GM19240 (cell line): ENCODE measurements around the gene COX17.

Experiments
- DNase-seq: peaks from one replicate; pipeline ENCODE4 v3.0.0; 2011; ENCODE audit warnings: low spot score; ENCODE audit not compliant: insufficient read length

Gene COX17

DNA sequence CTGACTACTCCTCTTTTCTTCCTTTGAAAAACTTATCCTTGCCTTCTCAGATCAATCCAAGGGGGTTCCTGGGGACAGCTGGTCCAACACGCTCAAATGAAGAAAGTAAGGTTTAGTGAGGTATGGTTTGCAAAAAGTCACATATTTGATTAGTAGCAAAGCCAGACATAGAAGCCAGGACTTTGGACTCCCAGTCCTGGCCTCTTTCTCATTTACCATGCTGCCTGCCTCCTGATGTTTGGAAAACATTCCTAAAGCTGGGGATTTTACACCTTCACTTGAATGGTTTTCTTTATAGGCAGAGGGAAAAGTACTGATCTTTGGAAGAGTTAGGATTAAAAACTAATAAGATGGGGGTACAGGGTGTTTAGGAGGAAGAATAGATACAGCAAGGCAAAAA, 31.4 kb downstream of the COX17 start:
- no peak for DNase-seq

DNA sequence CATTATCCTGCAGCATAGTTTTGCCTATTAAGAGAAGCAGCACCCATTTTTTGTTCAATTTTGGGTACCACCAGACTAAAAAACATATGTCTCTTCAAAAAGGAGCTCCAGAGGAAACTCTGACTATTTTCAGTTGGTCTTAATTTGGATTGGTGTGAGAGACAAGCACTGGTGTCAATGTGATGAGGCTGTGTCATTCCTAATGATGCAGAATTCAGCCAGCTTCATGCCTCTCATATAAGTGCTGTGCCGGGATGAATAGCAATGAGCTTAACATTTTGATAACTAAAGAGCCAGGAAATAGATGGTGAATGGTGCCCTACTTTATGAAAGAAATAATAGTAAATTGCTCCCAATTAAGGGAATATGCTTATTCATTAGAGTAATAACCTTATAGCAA, 32.7 kb downstream of the COX17 start:
- no peak for DNase-seq

DNA sequence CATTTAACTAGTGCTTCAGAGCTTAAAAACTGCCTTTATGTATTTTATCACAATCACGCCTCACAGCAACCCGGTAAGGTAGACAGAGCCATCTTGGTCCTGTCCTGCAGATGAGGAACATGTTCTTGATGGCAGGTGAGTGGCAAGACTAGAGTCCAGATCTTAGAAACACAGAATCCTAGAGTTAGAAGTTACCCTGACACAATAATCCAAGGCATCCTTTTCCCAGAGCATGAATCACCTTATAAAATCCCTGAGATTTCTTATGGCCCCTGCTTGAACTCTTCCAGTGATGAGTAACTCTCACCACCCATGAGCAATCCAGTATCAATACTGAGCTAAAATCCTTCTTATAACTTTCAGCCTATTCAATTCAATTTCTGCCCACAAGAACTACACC, 33.7 kb downstream of the COX17 start:
- no peak for DNase-seq

DNA sequence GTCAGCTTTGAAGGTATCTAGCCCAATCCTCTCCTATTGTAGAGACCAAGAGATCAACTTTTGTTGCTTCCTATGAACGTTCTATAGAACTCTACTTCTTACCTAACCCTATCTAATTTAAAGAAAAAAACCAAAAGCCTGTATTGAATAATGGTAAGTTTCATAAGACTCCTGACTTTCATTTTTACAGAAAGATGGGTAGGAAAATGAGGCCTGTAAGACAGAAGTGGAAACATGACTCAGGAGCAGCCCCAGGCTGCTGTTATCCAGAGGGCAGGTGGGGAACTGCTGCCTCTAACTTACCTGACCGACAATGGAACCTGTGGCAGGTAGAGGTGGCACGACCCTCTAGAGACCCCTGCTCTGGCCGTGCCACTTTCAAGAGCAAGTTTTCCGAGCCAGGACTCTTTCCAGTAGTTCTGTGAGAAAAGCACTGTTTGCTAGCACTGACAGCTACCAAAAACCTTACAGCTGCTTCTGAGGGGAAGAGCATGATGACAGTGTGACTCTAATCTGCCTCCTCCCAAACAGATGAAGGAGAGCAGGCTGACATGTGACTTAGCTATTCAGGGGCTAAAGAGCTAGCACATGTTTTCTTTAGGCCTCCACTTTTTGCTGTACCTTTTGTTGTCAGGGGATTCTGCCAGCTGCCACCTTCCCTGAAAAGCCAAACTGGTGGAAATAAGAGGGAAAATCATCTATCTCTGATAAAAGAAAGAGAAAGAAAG, 34.3 kb downstream of the COX17 start:
- DNase-seq, result no peak

DNA sequence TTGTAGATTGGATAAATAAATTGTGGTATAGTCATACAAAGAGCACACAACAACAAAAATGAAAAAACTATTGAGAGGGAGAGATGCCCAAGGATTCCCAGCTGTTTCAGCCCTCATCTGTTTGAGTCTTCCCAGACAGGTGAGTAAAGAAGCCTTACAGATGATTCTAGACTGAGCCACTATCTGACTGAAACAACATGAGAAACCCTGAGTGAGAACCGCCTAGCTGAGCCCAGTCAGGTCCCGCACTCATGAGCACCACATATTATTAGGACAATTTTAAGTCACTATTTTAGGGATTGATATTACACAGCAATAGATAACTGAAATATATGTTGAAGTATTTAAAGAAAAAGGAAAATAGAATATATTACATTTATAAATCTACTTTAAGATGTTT, 35.8 kb downstream of the COX17 start:
- DNase-seq, result no peak

DNA sequence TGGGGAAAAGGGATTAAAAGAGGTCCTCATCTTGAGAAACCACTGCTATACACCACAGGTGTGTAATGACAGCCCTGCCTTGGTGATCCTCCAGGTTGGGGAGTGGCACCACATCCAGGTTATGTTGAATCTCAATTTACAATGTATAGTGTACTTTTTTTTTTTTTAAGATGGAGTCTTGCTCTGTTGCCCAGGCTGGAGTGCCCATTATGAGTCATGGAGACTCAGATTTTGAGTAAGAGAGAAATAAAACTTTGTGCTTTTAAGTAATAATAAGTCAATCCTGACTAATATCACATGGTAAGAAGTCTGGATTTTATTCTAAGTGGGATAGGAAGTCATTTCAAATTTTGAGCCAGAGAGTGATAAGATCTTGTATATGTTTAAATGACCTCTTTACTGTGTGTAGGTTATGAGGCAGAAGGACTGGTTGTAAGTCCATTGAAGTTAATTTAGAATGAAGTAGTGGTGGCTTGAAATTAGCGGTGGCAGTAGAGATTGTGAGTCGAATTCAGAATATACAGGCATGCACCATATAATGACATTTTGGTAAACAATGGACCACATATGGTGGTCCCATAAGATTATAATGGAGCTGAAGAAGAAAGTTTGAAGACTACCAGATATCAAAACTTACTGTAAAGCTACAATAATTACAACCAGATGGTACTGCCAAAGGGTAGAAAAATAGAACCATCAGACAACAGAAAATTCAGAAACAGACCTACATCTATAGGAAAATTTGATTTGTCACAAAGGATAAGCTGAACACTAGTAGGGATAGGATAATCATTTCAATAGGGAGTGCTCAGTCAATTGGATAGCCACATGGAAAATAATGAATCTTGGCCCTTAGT, 37.5 kb downstream of the COX17 start:
- no peak for DNase-seq

DNA sequence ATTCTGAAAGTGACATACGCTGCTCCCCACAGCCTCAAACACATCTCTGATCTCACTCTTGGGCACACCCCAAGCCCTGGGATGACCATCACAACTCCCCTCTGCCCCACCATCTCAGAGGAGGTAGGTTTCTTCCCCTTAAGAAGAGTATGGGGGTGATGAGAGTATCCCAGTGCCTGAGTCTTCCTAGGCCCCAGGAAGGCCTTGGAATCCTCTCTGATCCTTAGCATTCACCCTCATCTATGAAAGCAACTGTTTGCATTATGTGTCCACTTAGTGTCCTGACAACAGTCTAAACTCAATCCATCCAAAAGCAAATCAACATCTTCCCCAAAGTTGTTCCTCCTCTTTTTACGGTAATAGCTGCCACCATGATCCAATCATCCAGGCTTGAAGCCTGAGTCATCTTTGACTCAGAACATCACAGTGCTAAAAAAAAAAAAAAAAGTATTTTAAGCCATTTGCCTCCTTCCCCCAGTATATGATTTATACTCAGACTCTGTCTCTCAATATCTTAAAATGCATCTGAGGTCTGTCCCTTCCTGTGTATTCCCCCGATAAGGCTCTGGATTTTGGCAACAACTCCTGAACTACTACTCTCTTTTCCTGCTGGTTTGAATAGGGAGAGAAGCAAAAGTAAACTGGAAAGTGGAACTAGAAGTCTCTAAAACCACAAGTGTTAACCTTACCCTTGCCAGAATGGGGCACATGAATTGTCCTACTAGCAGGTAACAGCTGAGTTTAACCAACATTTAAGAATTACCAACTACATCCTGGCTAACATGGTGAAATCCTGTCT, 39.3 kb downstream of the COX17 start:
- no peak for DNase-seq

DNA sequence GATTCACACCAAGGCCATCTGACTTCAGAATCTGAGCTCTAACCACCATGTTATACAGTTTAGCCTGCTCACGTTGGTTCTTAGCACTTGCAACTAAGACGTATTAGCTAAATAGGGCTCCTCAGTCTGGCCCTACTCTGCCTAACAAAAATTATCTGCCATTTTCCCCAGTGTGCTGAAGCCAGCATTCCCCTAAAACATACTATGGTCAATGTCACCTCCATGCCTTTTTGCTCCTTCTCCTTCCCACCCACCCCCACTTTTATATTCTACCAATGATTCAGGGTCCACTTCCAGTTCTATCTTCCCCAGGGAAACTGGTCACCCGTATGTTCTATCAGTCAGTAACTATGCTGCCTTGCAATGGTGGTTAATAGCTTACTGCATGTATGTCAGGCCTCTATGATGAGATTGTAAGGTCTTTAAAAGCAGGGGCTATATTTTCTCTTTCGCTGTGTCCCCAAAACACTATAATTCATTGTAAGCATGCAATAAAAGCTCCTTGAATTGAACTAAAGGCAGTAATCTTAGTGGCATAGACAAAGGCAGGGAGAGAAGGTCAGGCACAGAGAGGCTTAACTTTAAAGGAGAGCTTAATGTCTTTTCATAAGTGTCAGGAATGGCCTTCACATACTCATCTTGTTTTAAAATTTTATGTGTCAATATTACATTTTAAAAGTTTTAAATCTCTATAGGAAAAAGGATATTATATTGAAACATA, 40.2 kb downstream of the COX17 start:
- DNase-seq, result no peak

DNA sequence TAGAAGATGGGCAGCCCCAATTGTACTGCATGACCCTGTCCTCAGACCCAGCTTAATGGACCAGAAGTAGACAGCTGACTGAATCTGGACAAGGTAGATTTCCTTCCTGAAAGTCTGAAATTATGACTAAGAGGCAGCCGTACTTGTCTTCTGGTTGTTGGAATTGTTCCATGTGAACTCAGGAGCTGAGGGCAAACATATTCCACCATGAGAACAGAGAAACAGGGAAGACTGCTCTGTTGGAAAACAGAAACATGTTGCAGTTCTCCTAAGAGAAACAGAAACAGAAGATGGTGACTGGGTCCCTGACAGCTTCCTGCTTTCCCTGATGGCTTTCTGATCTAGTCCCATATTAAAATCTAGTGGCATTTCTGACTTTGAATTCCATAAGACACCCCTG, 41.0 kb downstream of the COX17 start:
- no peak for DNase-seq

DNA sequence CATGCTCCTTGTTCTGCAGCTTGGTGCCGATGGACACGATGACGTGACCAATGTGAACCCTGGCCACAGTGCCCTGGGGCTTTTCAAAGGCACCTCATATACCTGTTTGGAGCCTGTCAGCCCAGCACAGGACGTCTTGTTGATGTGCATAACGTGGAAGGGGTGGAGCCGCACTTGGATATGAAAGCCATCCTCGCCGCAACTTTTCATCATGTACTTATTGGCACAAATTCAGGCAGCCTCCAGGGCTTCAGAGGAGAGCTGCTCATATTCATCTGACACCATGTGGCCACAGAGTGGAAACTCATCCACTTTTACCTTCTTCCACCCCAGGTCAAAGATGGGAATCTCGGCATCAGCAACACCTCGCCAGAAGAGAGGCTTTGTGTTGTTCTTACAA, 41.5 kb downstream of the COX17 start:
- no peak for DNase-seq

DNA sequence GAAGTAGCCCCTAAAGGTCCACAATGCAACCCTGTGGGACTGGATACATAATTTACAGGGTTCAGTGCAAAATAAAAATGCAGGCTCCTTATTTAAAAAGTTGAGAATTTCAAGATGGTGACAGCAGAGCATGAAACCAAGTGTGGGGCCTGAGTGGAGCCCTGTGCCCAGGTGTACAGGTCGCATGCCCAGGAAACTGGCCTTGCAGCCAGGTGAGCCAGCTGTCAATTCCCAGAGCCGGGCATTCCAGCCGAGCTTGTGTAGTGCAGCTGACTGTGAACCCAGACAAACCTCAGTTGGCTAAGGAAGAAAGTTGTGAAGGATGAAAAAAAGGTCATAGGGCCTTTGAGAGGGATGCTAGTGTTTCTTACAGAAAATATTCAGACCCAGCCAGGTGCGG, 44.4 kb downstream of the COX17 start:
- no peak for DNase-seq

DNA sequence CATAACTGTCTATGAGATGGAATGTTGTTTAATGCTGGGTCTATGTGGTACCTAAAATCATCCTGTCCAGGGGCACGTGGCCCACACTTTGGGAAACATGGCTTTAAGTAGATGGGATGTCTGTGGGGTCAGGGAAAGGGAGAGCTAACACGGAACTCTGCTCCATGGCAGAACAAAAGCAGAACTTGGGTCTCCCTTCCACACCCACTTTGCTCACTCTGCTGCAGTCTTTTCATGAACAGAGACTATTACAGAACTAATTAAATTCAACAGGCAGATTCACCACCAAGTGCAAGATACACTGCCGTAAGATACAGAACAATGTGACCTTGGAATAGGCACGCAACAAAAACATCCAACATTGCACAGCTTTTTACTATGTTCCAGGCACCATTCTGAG, 45.0 kb downstream of the COX17 start:
- no peak for DNase-seq

DNA sequence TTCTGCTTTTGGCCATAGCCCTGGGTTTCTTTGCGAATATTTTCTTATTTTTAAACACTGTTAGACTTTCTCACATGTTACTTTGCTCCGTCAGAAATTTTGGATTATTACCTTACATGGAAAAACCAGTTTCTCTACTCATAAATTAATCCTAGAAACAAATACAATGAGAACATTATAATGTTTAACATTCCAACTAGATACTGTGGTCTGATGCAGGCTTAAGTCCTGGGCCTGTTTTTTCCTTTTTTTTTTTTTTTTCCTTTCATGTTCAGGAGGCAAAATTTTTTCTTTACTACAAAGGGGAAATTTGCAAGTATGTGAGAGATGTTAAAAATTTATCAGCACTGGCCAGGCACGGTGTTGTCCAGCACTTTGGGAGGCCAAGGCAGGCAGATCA, 45.7 kb downstream of the COX17 start:
- no peak for DNase-seq

DNA sequence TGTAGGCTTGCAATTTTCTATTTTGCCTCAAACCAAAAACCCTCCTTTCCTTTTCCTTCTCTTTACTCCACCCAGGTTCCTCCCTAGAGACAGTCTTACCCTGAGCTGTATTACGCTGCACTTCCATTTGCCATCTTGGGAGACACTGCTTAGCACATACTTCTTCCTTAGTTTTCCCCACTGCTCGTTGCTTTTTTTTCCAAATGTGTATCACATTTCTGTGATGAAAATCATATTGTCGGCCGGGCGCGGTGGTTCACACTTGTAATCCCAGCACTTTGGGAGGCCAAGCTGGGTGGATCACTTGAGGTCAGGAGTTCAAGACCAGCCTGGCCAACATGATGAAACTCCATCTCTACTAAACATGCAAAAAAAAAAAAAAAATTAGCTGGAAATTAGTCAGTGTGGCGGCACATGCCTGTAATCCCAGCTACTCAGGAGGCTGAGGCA, 46.3 kb downstream of the COX17 start:
- DNase-seq, result no peak

DNA sequence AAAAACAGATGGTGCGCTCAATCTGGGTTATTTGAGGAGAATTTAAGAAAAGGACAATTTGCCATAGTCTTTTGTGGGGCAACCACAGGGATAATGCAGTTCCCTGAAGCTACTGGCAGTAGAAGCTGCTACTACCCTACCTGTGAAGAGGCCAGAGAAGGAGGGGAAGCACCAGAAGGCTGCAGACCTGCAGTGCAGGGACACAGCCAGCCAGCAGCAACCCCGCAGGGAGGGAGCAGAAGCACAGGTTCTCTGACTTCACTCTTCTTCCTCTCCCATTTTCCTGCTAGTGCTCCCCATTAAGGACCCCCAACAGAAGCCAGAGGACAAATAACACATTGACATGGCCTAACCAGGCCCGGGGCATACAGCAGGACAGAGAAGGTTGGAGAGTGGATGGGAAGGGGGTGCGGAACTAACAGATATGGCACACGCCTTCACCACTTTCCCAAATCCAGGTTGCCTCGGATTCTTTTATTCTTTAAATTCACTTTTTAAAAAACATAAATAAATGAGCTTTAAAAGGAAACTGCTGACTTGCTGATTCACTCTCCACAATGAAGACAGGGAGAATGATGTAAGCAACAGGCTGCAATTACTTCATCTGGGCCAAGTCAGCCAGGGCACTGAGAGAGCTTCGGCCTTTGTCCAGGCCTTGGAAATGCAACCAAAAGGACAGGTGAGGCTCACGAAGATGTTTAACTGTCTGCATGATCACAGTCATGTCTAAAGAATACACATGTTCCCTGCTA, 46.9 kb downstream of the COX17 start:
- no peak for DNase-seq

DNA sequence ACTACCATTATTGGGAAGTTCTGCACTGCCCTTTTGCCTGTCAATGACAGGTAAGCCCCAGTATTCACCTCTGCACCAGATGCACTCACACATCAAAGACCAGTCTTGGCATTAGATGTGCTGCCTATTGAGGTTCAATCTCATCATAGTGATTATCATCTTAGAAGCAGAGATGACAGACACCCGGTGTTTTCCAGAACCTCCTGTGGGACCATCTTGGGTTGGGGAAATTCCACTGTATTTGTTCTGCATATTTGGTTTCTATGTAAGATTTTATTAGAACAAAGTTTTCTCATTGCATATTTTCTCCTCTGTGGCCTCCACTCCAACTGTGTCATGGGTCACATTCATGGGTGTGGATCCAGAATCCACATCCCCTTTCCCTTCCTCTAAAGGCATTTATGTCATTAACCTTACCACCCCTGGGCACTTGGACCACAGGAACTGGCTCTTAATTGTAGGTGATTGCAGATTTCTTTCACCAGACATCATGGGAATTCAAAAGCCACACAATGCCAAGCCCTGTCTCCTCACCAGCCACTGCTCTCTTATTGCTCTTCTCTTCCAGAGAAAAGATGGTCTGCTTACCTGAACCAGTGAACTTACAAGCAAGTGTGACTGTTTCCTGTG, 48.3 kb downstream of the COX17 start:
- DNase-seq, result no peak

DNA sequence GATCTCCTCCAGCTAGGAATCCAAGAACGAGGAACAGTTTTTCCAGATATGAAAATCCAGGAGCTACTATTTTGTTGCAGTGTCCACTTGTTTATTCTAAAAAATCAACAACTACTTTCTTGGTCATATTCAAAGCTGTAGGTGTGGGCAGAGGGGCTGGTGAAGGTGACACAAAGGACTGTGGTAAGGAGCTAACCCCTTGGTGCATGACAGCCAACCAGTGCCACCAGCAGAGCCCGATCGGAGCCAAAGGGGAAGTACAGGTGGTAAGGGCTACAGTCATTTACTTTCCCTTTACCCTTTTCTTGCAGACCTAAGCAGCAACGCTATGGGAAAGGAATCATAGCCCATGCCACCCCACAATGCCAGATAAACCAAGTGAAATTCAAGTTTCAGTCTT, 48.8 kb downstream of the COX17 start:
- peak; percentile 18 for DNase-seq

DNA sequence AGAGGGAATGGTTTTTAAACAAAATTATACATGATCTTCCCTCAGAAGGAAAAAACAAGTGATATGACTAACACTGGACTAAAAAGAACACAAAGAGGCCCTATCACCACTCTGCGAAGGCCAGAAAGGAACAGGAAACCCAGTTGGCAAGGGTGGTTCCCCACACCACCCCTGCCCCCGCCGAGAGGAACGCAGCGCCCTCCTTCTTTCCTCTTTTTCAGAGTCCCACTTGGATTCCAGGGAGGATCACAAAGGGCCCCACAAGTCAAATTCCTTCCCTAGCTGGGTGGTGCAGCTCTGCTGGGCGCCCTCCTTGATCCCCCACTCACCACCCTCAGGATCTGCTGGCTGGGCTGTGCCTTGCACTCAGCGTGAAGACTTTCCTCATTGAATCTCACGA, 49.7 kb downstream of the COX17 start:
- no peak for DNase-seq

DNA sequence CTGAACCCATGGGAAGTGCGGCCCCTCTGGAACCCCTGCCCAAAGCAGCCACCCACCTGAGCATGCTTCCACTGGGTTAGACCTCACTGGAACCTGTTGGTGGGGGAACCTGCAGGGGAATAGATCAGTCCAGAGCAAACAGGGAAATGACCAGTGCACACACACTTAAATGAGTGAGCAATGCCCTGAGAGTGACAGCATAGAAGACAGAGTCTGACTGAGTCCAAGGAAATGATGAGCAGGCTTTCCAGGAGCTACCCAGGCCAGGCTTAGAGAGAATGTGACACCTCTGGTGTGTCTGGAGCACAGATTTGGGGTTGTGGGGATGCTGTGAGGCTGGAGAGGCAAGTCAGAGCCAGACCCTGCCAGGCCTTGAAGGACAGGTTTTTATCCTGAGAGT, 51.0 kb downstream of the COX17 start:
- no peak for DNase-seq

DNA sequence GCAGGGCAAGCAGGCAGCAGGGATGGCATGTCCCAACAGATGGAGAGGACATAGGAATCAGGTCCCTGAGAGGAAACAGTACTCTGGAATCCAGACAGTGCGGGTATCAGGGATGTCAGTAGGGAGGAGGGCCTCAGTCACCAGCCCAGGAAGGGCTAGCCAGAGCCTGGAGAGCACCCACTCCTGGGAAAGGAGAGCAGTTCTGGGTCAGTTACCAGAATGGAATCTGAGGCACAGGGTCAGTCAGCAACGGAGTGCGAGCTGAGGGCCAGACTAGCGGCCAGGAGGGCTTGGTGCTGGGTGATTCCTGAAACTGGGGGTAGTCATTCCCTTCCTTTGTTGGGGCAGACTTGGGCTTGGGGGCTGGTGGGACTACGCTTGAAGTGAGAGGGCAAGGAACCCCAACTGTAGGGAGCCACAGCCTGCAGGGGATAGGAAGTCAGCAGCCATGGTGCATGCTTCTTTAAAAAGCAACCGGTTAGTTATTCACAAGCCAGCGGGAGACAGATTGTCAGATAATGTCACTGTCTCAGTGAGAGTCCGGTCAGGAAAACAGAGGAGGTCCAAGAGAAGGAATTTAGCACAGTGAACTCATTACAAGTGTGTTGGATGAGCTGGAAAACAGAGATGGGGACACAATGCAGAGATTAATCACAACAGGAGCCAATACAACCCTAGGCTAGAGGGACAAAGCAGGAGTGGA, 51.6 kb downstream of the COX17 start:
- no peak for DNase-seq
